Neural cell (in vitro differentiated cells): Measurements from ENCODE around the gene FRMD4A. TPM values are rescaled to one million over a fixed set of nuclear protein-coding genes. Genes with fewer than 3 reads are reported as not detected.
"Not testable (repeated sequence)": the region's sequence is repeated elsewhere in the genome, so short reads cannot be mapped to it uniquely, and the experiment has no call there.

Experiments used
- H2AFZ ChIP-seq: fragments of 200-600, 300-800 bp; sonication (generic), shearing (Covaris generic); 2 replicates; pipeline ENCODE4 v1.6.0; 2014; ENCODE audit warnings: low read depth, mild to moderate bottlenecking, antibody characterized with exemption, low read length, moderate library complexity
- H3F3A ChIP-seq: fragments of 200-600 bp; shearing (Covaris generic); 2 replicates; pipeline ENCODE4 v1.6.1; 2016; ENCODE audit warnings: mild to moderate bottlenecking, moderate library complexity, mixed read lengths, antibody characterized with exemption, low read length; ENCODE audit not compliant: insufficient read depth, poor library complexity, severe bottlenecking
- H3K27ac ChIP-seq: fragments of 200-600, 300-800 bp; sonication (generic), shearing (Covaris generic); 2 replicates; pipeline ENCODE4 v1.5.1; 2014; ENCODE audit warnings: mild to moderate bottlenecking, low read length, moderate library complexity
- H3K27me3 ChIP-seq: fragments of 300-800, 200-600 bp; sonication (generic), shearing (Covaris generic); 2 replicates; pipeline ENCODE4 v1.6.0; 2014; ENCODE audit warnings: mild to moderate bottlenecking, low read depth, low read length, moderate library complexity; ENCODE audit not compliant: insufficient read depth
- H3K36me3 ChIP-seq: fragments of 300-800, 200-600 bp; sonication (generic), shearing (Covaris generic); 2 replicates; pipeline ENCODE4 v1.5.1; 2014; ENCODE audit warnings: mild to moderate bottlenecking, antibody characterized with exemption, low read length, moderate library complexity; ENCODE audit not compliant: insufficient read depth
- H3K4me2 ChIP-seq: fragments of 300-800, 200-600 bp; sonication (generic), shearing (Covaris generic); 2 replicates; pipeline ENCODE4 v1.6.0; 2014; ENCODE audit warnings: mild to moderate bottlenecking, low read length
- H3K4me3 ChIP-seq: fragments of 300-800, 200-600 bp; sonication (generic), shearing (Covaris generic); 2 replicates; pipeline ENCODE4 v1.5.1; 2014; ENCODE audit warnings: mild to moderate bottlenecking, low read length, moderate library complexity
- H3K79me2 ChIP-seq: fragments of 200-600 bp; shearing (Covaris generic); replicated peaks from 2 replicates; pipeline ENCODE4 v1.6.0; 2014; ENCODE audit warnings: mild to moderate bottlenecking, low read length, moderate library complexity; ENCODE audit not compliant: insufficient read depth
- H3K9ac ChIP-seq: fragments of 300-800, 200-600 bp; sonication (generic), shearing (Covaris generic); 2 replicates; pipeline ENCODE4 v1.6.1; 2016; ENCODE audit warnings: mild to moderate bottlenecking, low read length, mixed read lengths
- H3K9me2 ChIP-seq: fragments of 200-600 bp; shearing (Covaris generic); 2 replicates; pipeline ENCODE4 v1.6.1; 2016; ENCODE audit warnings: mild to moderate bottlenecking, low read length, mixed read lengths; ENCODE audit not compliant: insufficient read depth
- H3K9me3 ChIP-seq: fragments of 200-600, 300-800 bp; sonication (generic), shearing (Covaris generic); 2 replicates; pipeline ENCODE4 v1.6.1; 2016; ENCODE audit warnings: mild to moderate bottlenecking, mixed run types, low read length, moderate library complexity, mixed read lengths
- H4K20me1 ChIP-seq: fragments of 200-600 bp; shearing (Covaris generic); 2 replicates; pipeline ENCODE4 v1.6.1; 2016; ENCODE audit warnings: mild to moderate bottlenecking, mixed run types; ENCODE audit not compliant: insufficient read depth
- EP300 ChIP-seq: fragments of 450-650 bp; conservative IDR thresholded peaks from 2 replicates; pipeline ENCODE4 v1.6.1; 2014; ENCODE audit warnings: antibody characterized with exemption, mild to moderate bottlenecking, moderate library complexity; ENCODE audit not compliant: poor library complexity, severe bottlenecking
- EZH2 ChIP-seq: fragments of 200-600, 300-800 bp; shearing (Covaris generic), sonication (generic); IDR thresholded peaks from 2 replicates; pipeline ENCODE4 v1.6.1; 2014; ENCODE audit warnings: antibody characterized with exemption, low read length, borderline replicate concordance, mild to moderate bottlenecking; ENCODE audit not compliant: insufficient read depth, poor library complexity, severe bottlenecking
- POLR2AphosphoS5 ChIP-seq: IDR thresholded peaks from 2 replicates; pipeline ENCODE4 v1.6.1; 2012
- RAD21 ChIP-seq: fragments of 450-650 bp; conservative IDR thresholded peaks from 2 replicates; pipeline ENCODE4 v1.6.1; 2014; ENCODE audit warnings: antibody characterized with exemption, mild to moderate bottlenecking, moderate library complexity
- TAF1 ChIP-seq: IDR thresholded peaks from 2 replicates; pipeline ENCODE4 v1.6.1; 2012; ENCODE audit warnings: low read depth
- polyA plus RNA-seq: library from polyadenylated mRNA; depleted of rRNA; stranded (reverse); fragments of >200 nt; gene quantifications from 2 replicates; pipeline ENCODE4 v1.2.3, GENCODE V29; 2014
- TF ChIP-seq, protein P1 (sequence below): IDR thresholded peaks from 2 replicates; pipeline ENCODE4 v1.6.1; 2012; ENCODE audit warnings: borderline replicate concordance
- TF ChIP-seq, protein P2 (sequence below): fragments of 450-650 bp; IDR thresholded peaks from 2 replicates; pipeline ENCODE4 v1.5.1; 2014; ENCODE audit warnings: antibody characterized with exemption, mild to moderate bottlenecking, moderate library complexity; ENCODE audit not compliant: poor library complexity, severe bottlenecking

The FRMD4A gene
- polyA plus RNA-seq, 1 donor from 2014 or later = 36.5 TPM

DNA sequence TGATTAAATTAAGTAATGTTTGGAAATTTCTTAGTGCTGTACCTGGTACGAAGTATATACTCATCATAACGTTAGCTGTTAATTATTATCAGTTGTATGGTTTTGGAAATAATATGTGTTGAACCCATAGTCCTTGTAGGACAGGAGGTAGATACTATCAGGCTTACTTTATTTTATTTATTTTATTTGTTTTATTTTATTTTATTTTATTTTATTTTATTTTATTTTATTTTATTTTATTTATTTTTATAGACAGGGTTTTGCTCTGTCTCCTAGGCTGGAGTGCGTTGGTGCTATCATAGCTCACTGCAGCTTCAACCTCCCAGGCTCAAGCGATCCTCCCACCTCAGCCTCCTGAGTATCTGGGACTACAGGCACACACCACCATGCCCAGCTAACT, 465.5 kb downstream of the FRMD4A start:
- H3K79me2 ChIP-seq = not testable (repeated sequence)

DNA sequence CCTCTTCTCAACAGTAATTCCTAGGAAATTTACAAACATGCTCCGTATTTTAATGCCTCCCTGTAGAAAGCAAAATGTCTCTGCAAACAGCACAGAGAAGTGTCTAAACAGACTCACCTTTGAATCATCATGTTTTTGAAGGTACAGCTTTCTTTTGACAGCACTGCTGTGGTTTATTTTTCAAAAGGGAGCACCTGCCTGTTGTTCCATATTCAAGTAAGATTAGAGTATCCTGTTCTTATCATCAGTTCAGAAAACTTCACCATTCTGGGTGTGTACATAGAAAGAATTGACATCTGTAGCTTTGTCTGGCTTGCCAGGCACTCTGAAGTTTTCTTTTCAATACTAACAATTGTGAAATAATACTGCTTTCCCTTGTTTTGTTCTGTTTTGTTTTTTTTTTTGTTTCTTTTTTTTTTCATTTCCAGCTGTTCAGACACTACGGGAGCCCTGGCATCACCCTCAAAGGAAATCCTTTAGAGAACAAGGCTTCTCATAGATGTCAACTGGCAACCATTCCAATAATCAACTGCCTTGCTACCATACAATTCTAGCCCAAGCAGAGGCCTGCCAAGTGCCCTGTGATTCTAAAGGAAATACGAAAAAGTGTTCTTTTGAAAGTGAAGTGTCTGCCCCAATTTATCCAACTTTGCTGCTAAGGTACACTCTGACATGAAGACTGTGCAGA, 468.0 kb downstream of the FRMD4A start:
- Histone ChIP-seq H3K79me2 (peaks cover 7% of the 10 kb centered on the region), H3K27ac (no peak overlapping the region)

More for the DNA sequence above, 465.5 kb downstream of the FRMD4A start:
- not testable (repeated sequence) for H3K36me3 ChIP-seq, H2AFZ ChIP-seq, H3K4me3 ChIP-seq, H3K9me2 ChIP-seq, H3K9ac ChIP-seq, H3K27ac ChIP-seq, H3K4me2 ChIP-seq, H3F3A ChIP-seq, H4K20me1 ChIP-seq, H3K27me3 ChIP-seq, H3K9me3 ChIP-seq

GRCh38 chr10:13860886-13861285, 469.8 kb downstream of the FRMD4A start:
- no peak overlapping the region for H3K4me3 ChIP-seq
- no peak overlapping the region for H3K27ac ChIP-seq
- no peaks in the 10 kb centered on the region for H4K20me1 ChIP-seq
- no peaks in the 10 kb centered on the region for H3F3A ChIP-seq
- no peak overlapping the region for H3K9ac ChIP-seq
- peaks cover 7% of the 10 kb centered on the region for H3K79me2 ChIP-seq
- no peaks in the 10 kb centered on the region for H3K36me3 ChIP-seq
- no peaks in the 10 kb centered on the region for H3K9me2 ChIP-seq
- no peak overlapping the region for H2AFZ ChIP-seq
- H3K9me3 ChIP-seq = no peaks in the 10 kb centered on the region
- H3K4me2 ChIP-seq = no peak overlapping the region
- no peaks in the 10 kb centered on the region for H3K27me3 ChIP-seq
- TF ChIP-seq TAF1 (no peak), EZH2 (no peak), EP300 (no peak), RAD21 (no peak)
- TF ChIP-seq, protein P1, sequence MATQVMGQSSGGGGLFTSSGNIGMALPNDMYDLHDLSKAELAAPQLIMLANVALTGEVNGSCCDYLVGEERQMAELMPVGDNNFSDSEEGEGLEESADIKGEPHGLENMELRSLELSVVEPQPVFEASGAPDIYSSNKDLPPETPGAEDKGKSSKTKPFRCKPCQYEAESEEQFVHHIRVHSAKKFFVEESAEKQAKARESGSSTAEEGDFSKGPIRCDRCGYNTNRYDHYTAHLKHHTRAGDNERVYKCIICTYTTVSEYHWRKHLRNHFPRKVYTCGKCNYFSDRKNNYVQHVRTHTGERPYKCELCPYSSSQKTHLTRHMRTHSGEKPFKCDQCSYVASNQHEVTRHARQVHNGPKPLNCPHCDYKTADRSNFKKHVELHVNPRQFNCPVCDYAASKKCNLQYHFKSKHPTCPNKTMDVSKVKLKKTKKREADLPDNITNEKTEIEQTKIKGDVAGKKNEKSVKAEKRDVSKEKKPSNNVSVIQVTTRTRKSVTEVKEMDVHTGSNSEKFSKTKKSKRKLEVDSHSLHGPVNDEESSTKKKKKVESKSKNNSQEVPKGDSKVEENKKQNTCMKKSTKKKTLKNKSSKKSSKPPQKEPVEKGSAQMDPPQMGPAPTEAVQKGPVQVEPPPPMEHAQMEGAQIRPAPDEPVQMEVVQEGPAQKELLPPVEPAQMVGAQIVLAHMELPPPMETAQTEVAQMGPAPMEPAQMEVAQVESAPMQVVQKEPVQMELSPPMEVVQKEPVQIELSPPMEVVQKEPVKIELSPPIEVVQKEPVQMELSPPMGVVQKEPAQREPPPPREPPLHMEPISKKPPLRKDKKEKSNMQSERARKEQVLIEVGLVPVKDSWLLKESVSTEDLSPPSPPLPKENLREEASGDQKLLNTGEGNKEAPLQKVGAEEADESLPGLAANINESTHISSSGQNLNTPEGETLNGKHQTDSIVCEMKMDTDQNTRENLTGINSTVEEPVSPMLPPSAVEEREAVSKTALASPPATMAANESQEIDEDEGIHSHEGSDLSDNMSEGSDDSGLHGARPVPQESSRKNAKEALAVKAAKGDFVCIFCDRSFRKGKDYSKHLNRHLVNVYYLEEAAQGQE = no peak

More for the DNA sequence above, 468.0 kb downstream of the FRMD4A start:
- Histone ChIP-seq H3K9me3 (no peaks in the 10 kb centered on the region), H3F3A (no peaks in the 10 kb centered on the region), H3K9me2 (no peaks in the 10 kb centered on the region), H3K9ac (no peak overlapping the region), H3K36me3 (no peaks in the 10 kb centered on the region), H2AFZ (no peak overlapping the region), H3K4me2 (no peak overlapping the region), H3K27me3 (no peaks in the 10 kb centered on the region), H4K20me1 (no peaks in the 10 kb centered on the region), H3K4me3 (no peak overlapping the region)
- TF ChIP-seq POLR2AphosphoS5 = no peak
- TF ChIP-seq EZH2 = no peak
- TF ChIP-seq, protein P1 = no peak
- TF ChIP-seq, protein P2, sequence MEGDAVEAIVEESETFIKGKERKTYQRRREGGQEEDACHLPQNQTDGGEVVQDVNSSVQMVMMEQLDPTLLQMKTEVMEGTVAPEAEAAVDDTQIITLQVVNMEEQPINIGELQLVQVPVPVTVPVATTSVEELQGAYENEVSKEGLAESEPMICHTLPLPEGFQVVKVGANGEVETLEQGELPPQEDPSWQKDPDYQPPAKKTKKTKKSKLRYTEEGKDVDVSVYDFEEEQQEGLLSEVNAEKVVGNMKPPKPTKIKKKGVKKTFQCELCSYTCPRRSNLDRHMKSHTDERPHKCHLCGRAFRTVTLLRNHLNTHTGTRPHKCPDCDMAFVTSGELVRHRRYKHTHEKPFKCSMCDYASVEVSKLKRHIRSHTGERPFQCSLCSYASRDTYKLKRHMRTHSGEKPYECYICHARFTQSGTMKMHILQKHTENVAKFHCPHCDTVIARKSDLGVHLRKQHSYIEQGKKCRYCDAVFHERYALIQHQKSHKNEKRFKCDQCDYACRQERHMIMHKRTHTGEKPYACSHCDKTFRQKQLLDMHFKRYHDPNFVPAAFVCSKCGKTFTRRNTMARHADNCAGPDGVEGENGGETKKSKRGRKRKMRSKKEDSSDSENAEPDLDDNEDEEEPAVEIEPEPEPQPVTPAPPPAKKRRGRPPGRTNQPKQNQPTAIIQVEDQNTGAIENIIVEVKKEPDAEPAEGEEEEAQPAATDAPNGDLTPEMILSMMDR = no peak
- TF ChIP-seq EP300 = no peak
